Measurements from ENCODE around the gene COL6A3. TPM values are rescaled to one million over a fixed set of nuclear protein-coding genes. Genes with fewer than 3 reads are reported as not detected.

The COL6A3 gene
- total RNA-seq, 1 experiment from 2014 or later = 251 TPM

GRCh38 chr2:237441605-237442274, 27.8 kb upstream of the COL6A3 start:
- DNase-seq (ENCODE audit: low read depth) = no peak

- peak; percentile 62 for DNase-seq (ENCODE audit: low read depth)
Observed at GRCh38 chr2:237440819-237441281, 26.9 kb upstream of the COL6A3 start.

- no peak for DNase-seq (ENCODE audit: low read depth)
Observed at GRCh38 chr2:237438080-237438940, 24.3 kb upstream of the COL6A3 start.

- DNase-seq (ENCODE audit: low read depth) = no peak
Observed at GRCh38 chr2:237437566-237437965, 23.6 kb upstream of the COL6A3 start.

- DNase-seq (ENCODE audit: low read depth) = peak; percentile 49
Observed at GRCh38 chr2:237435844-237436587, 22.1 kb upstream of the COL6A3 start.

- peak; percentile 96 for DNase-seq (ENCODE audit: low read depth)
Observed at GRCh38 chr2:237434866-237435311, 20.9 kb upstream of the COL6A3 start.

- DNase-seq (ENCODE audit: low read depth) = peak; percentile 56
Observed at GRCh38 chr2:237433920-237434676, 20.1 kb upstream of the COL6A3 start.

GRCh38 chr2:237432484-237433092, 18.6 kb upstream of the COL6A3 start:
- peak; percentile 100 for DNase-seq (ENCODE audit: low read depth)

- no peak for DNase-seq (ENCODE audit: low read depth)
Observed at GRCh38 chr2:237431837-237432236, 17.9 kb upstream of the COL6A3 start.

- DNase-seq (ENCODE audit: low read depth) = peak; percentile 94
Observed at GRCh38 chr2:237431372-237431771, 17.4 kb upstream of the COL6A3 start.

GRCh38 chr2:237430861-237431260, 16.9 kb upstream of the COL6A3 start:
- no peak for DNase-seq (ENCODE audit: low read depth)

GRCh38 chr2:237429753-237430152, 15.8 kb upstream of the COL6A3 start:
- DNase-seq (ENCODE audit: low read depth) = peak; percentile 45

- DNase-seq (ENCODE audit: low read depth) = no peak
Observed at GRCh38 chr2:237427769-237428506, 14.0 kb upstream of the COL6A3 start.

- no peak for DNase-seq (ENCODE audit: low read depth)
Observed at GRCh38 chr2:237426517-237426916, 12.6 kb upstream of the COL6A3 start.

- DNase-seq (ENCODE audit: low read depth) = no peak
Observed at GRCh38 chr2:237425320-237425719, 11.4 kb upstream of the COL6A3 start.

GRCh38 chr2:237424544-237424943, 10.6 kb upstream of the COL6A3 start:
- DNase-seq (ENCODE audit: low read depth) = no peak

GRCh38 chr2:237423891-237424290, 9.9 kb upstream of the COL6A3 start:
- no peak for DNase-seq (ENCODE audit: low read depth)

- no peak for DNase-seq (ENCODE audit: low read depth)
Observed at GRCh38 chr2:237422309-237422708, 8.3 kb upstream of the COL6A3 start.

GRCh38 chr2:237421542-237422116, 7.7 kb upstream of the COL6A3 start:
- peak; percentile 73 for DNase-seq (ENCODE audit: low read depth)

All from HT1080 (cell line).